Kidney epithelial cell (primary cell): ENCODE results near the gene SFXN3. TPM values are rescaled to one million over a fixed set of nuclear protein-coding genes. Genes with fewer than 3 reads are reported as not detected.

ENCODE experiments used
- DNase-seq: peaks from one replicate; pipeline ENCODE4 v3.0.0-alpha.2; 2010; ENCODE audit warnings: low read depth
- H3K27me3 ChIP-seq: 2 replicates; pipeline ENCODE4 v1.6.0; 2011; ENCODE audit warnings: low read length; ENCODE audit not compliant: control insufficient read depth, insufficient read depth
- H3K36me3 ChIP-seq: 2 replicates; pipeline ENCODE4 v1.5.1; 2011; ENCODE audit warnings: low read length; ENCODE audit not compliant: control insufficient read depth, insufficient read depth
- H3K4me3 ChIP-seq: 2 replicates; pipeline ENCODE4 v1.5.1; 2011; ENCODE audit warnings: low read depth, mild to moderate bottlenecking, control low read depth, low read length
- CTCF ChIP-seq: IDR thresholded peaks from 2 replicates; pipeline ENCODE4 v1.5.1; 2011; ENCODE audit warnings: mild to moderate bottlenecking, moderate library complexity, low read length, control low read depth, inconsistent platforms; ENCODE audit not compliant: insufficient read depth, poor library complexity, severe bottlenecking
- total RNA-seq: library from RNA; depleted of rRNA; stranded (reverse); fragments of >200 nt; gene quantifications from 2 replicates; pipeline ENCODE4 v1.2.3, GENCODE V29; 2015

SFXN3 gene
- total RNA-seq, 1 donor from 2014 or later = 59.4 TPM

DNA sequence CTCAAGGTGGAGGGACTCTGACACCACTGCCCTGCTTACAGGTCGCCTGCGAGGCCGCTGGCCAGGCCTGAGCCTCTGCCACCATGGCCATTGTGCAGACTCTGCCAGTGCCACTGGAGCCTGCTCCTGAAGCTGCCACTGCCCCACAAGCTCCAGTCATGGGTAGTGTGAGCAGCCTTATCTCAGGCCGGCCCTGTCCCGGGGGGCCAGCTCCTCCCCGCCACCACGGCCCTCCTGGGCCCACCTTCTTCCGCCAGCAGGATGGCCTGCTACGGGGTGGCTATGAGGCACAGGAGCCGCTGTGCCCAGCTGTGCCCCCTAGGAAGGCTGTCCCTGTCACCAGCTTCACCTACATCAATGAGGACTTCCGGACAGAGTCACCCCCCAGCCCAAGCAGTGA is 28.6 kb upstream of the SFXN3 start:
- Histone ChIP-seq H3K27me3 (no peaks in the 10 kb centered on the region), H3K36me3 (peaks cover 5% of the 10 kb centered on the region), H3K4me3 (no peak overlapping the region)
- no peak for DNase-seq
- no peak for TF ChIP-seq CTCF

DNA sequence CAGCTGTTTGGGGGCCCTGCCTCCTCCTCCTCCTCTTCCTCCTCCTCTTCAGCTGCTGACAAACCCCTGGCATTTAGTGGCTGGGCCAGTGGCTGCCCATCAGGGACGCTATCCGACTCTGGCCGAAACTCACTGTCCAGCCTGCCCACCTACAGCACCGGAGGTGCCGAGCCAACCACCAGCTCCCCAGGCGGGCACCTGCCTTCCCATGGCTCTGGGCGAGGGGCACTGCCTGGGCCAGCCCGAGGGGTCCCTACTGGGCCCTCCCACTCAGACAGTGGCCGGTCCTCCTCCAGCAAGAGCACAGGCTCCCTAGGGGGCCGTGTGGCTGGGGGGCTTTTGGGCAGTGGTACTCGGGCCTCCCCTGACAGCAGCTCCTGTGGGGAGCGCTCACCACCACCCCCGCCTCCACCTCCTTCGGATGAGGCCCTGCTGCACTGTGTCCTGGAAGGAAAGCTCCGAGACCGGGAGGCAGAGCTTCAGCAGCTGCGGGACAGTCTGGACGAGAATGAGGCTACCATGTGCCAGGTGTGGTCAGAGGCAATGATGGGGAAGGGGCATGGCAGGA is 27.3 kb upstream of the SFXN3 start:
- no peak for DNase-seq
- TF ChIP-seq CTCF = no peak
- Histone ChIP-seq H3K36me3 (peaks cover 5% of the 10 kb centered on the region), H3K4me3 (no peak overlapping the region), H3K27me3 (no peaks in the 10 kb centered on the region)

DNA sequence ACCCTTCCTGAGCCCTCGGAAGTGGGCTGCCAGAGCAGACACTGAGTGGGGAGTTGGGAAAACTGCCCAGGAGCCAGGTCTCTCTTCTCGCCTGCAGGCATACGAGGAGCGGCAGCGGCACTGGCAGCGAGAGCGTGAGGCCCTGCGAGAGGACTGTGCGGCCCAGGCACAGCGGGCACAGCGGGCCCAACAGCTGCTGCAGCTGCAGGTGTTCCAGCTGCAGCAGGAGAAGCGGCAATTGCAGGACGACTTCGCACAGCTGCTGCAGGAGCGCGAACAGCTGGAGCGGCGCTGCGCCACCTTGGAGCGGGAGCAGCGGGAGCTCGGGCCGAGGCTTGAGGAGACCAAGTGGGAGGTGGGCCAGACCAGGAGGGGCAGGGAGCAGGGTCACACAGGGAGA is 25.7 kb upstream of the SFXN3 start:
- no peaks in the 10 kb centered on the region for H3K27me3 ChIP-seq
- DNase-seq = no peak
- TF ChIP-seq CTCF = no peak
- H3K36me3 ChIP-seq = peaks cover 5% of the 10 kb centered on the region
- no peak overlapping the region for H3K4me3 ChIP-seq

DNA sequence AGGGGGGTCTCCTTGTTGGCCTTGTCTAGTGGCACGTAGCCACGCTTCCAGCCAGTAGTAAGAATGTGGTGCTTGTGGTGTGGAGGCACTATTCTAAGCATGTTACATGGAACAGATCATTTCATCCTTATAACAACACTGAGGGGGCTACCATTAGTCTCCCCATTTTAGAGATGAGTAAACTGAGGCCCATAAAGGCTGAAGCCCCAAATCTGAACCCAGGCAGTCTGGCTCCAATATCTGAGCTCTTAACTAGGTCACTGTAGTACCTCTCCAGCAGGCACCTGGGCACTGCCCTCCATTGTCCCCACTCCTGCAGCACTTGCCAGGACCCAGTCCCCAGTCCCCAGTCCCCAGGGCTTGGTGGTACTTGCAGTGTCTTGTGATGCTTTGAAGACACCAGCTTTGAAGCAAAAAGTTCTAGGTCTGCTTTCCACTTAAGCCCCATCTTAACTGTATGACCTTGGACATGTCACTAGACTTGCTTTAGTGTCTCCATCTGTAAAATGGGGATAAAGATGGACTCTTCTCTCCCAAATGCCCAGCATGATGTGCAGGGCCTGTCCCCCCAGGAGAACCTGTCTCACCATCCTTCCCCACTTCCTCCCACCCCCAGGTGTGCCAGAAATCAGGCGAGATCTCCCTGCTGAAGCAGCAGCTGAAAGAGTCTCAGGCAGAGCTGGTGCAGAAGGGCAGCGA is 25.0 kb upstream of the SFXN3 start:
- Histone ChIP-seq H3K27me3 (no peaks in the 10 kb centered on the region), H3K36me3 (peaks cover 5% of the 10 kb centered on the region), H3K4me3 (no peak overlapping the region)
- no peak for TF ChIP-seq CTCF
- no peak for DNase-seq

GRCh38 chr10:101006593-101007098 is 24.4 kb upstream of the SFXN3 start:
- peaks cover 5% of the 10 kb centered on the region for H3K36me3 ChIP-seq
- TF ChIP-seq CTCF = no peak
- H3K27me3 ChIP-seq = no peaks in the 10 kb centered on the region
- DNase-seq = no peak
- H3K4me3 ChIP-seq = no peak overlapping the region
